Hepatocyte (in vitro differentiated cells): ENCODE data around the gene EXOC3L1.
A peak's percentile ranks its signal among the peaks of the same experiment; 100 is the strongest.

Experiments
- CTCF ChIP-seq: fragments of 200-600 bp; sonication (generic); IDR thresholded peaks from 2 replicates; pipeline ENCODE4 v1.5.1; 2016; ENCODE audit warnings: antibody characterized with exemption, mild to moderate bottlenecking; ENCODE audit not compliant: poor library complexity
- EZH2 ChIP-seq: fragments of 200-600 bp; sonication (generic); IDR thresholded peaks from 2 replicates; pipeline ENCODE4 v1.6.1; 2016; ENCODE audit warnings: antibody characterized with exemption, mild to moderate bottlenecking, borderline replicate concordance
- EZH2phosphoT487 ChIP-seq: fragments of 200-600 bp; sonication (generic); IDR thresholded peaks from one replicate; pipeline ENCODE4 v1.6.1; 2018; ENCODE audit warnings: antibody characterized with exemption, mild to moderate bottlenecking, low read depth, moderate library complexity; ENCODE audit not compliant: unreplicated experiment, severe bottlenecking

- no peak for TF ChIP-seq CTCF
- peak; percentile 20 for TF ChIP-seq EZH2
- TF ChIP-seq EZH2phosphoT487 = no peak
Measured at GRCh38 chr16:67162506-67163163, 27.3 kb downstream of the EXOC3L1 start.
